Trophoblast cell (in vitro differentiated cells and primary cell): Measurements from ENCODE around the gene ADCY5. TPM values are rescaled to one million over a fixed set of nuclear protein-coding genes. Genes with fewer than 3 reads are reported as not detected.

Experiments
- DNase-seq, 2 donors: peaks; one replicate each; pipeline ENCODE4 v3.0.0-alpha.2; 2016
- H2AFZ ChIP-seq: 2 replicates; pipeline ENCODE4 v1.6.1; 2013; ENCODE audit warnings: low read length, moderate library complexity, mild to moderate bottlenecking; ENCODE audit not compliant: insufficient read depth, poor library complexity
- H2AK5ac ChIP-seq: 2 replicates; pipeline ENCODE4 v1.6.1; 2013; ENCODE audit warnings: mild to moderate bottlenecking, low read length
- H2BK120ac ChIP-seq: 2 replicates; pipeline ENCODE4 v1.6.1; 2013; ENCODE audit warnings: low read length, mild to moderate bottlenecking, moderate library complexity; ENCODE audit not compliant: insufficient read depth, poor library complexity
- H2BK12ac ChIP-seq: 2 replicates; pipeline ENCODE4 v1.6.1; 2013; ENCODE audit warnings: mild to moderate bottlenecking, low read length, moderate library complexity
- H2BK5ac ChIP-seq: 2 replicates; pipeline ENCODE4 v1.6.1; 2013; ENCODE audit warnings: low read length, low read depth, moderate library complexity, mild to moderate bottlenecking; ENCODE audit not compliant: poor library complexity
- H3K14ac ChIP-seq: 2 replicates; pipeline ENCODE4 v1.6.1; 2013; ENCODE audit warnings: mild to moderate bottlenecking, low read length
- H3K18ac ChIP-seq: 2 replicates; pipeline ENCODE4 v1.6.1; 2013; ENCODE audit warnings: mild to moderate bottlenecking, low read length
- H3K23ac ChIP-seq: 2 replicates; pipeline ENCODE4 v1.6.1; 2013; ENCODE audit warnings: low read length
- H3K27ac ChIP-seq: 2 replicates; pipeline ENCODE4 v1.5.1; 2013; ENCODE audit warnings: low read depth, mild to moderate bottlenecking, inconsistent platforms, low read length, moderate library complexity
- H3K27me3 ChIP-seq: 2 replicates; pipeline ENCODE4 v1.6.1; 2013; ENCODE audit warnings: inconsistent platforms, mild to moderate bottlenecking, low read length, moderate library complexity; ENCODE audit not compliant: insufficient read depth
- H3K36me3 ChIP-seq, 2 experiments: 1 replicate in 1 of 2; 2 replicates in 1 of 2; pipeline ENCODE4 v1.6.1; 2013; ENCODE audit warnings: low read length in 2 of 2, mild to moderate bottlenecking in 2 of 2, moderate library complexity in 1 of 2; ENCODE audit not compliant: insufficient read depth in 2 of 2, control insufficient read depth in 1 of 2
- H3K4ac ChIP-seq: 2 replicates; pipeline ENCODE4 v1.6.1; 2013; ENCODE audit warnings: low read depth, mild to moderate bottlenecking, low read length, moderate library complexity
- H3K4me1 ChIP-seq, 2 experiments: 1 replicate in 1 of 2; 2 replicates in 1 of 2; pipeline ENCODE4 v1.6.1; 2013; ENCODE audit warnings: low read length in 2 of 2, mild to moderate bottlenecking in 2 of 2, moderate library complexity in 1 of 2; ENCODE audit not compliant: insufficient read depth in 2 of 2, control insufficient read depth in 1 of 2
- H3K4me2 ChIP-seq: 2 replicates; pipeline ENCODE4 v1.6.1; 2013; ENCODE audit warnings: inconsistent platforms, mild to moderate bottlenecking, low read length, moderate library complexity
- H3K4me3 ChIP-seq: 2 replicates; pipeline ENCODE4 v1.5.1; 2013; ENCODE audit warnings: mild to moderate bottlenecking, low read depth, low read length, inconsistent platforms
- H3K79me1 ChIP-seq: one replicate; pipeline ENCODE4 v1.6.1; 2013; ENCODE audit warnings: low read length
- H3K79me2 ChIP-seq: 2 replicates; pipeline ENCODE4 v1.6.1; 2013; ENCODE audit warnings: low read length, mild to moderate bottlenecking; ENCODE audit not compliant: control insufficient read depth, insufficient read depth, poor library complexity
- H3K9ac ChIP-seq: 2 replicates; pipeline ENCODE4 v1.6.1; 2013; ENCODE audit warnings: mild to moderate bottlenecking, low read length
- H3K9me3 ChIP-seq: 2 replicates; pipeline ENCODE4 v1.6.1; 2013; ENCODE audit warnings: low read depth, mild to moderate bottlenecking, control low read depth, inconsistent platforms, low read length; ENCODE audit not compliant: insufficient read depth
- H4K12ac ChIP-seq: 2 replicates; pipeline ENCODE4 v1.6.1; 2013; ENCODE audit warnings: low read depth, mild to moderate bottlenecking, low read length, moderate library complexity
- H4K8ac ChIP-seq: 2 replicates; pipeline ENCODE4 v1.6.1; 2013; ENCODE audit warnings: low read depth, mild to moderate bottlenecking, low read length, moderate library complexity
- H4K91ac ChIP-seq: one replicate; pipeline ENCODE4 v1.6.1; 2013; ENCODE audit warnings: low read depth, mild to moderate bottlenecking, low read length, moderate library complexity
- WGBS: extraction: QIAGEN DNeasy Blood & Tissue Kit; methylation state at CpG from one replicate; pipeline ENCODE4 v1.1.7; 2013; ENCODE audit warnings: missing lambda C conversion rate; ENCODE audit not compliant: insufficient read length, insufficient coverage; ENCODE audit errors: extremely low coverage; 5-methylcytosine and 5-hydroxymethylcytosine counted together
- polyA plus RNA-seq: library from polyadenylated mRNA; stranded (reverse); fragments of 200-250 nt; gene quantifications from 2 replicates; pipeline ENCODE4 v1.2.3, GENCODE V29; 2013

The ADCY5 gene
- 8.2 and 9.9 TPM in 2 replicates for polyA plus RNA-seq

DNA sequence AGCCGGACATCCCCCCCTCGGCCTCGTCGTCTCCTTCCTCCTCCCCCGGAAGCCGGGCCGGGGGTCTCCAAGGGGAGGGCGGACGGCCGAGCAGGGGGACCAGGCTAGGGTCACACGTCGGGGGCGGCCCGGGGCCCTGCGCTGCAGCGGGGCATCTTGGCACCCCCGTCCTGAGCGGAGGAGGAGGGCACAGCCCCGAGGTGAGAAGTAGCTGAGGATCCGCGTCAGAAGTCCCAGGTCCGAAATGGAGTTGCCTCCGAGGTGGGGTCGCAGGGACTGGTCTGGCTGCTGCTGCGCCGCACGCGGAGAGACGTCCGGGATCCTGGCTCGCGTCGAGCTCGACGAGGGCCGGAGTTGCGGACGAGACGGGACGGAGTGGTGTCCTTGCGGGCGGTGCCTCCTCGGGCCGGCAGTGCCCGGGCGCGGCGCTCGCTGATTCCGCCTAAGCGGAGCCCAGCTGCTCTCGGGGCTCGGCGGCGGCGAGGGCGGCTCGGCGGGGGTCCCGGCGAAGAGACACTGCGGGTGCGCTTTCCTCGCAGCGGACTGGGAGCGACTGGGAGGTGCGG, at the start of gene ADCY5:
Gene ADCY5 (minus strand): TSS at position 555 of the 566 bp plus-strand sequence. CDS start 545 bp downstream, at position 10.
- Histone ChIP-seq H3K36me3 (no peaks in the 10 kb centered on the region), H3K27me3 (peaks cover 39% of the 10 kb centered on the region), H3K9me3 (peaks cover 2% of the 10 kb centered on the region), H2AFZ (peak within 1 kb of the TSS; percentile 25), H4K8ac (peak within 1 kb of the TSS; percentile 52), H3K9ac (no peak within 1 kb of the TSS), H3K27ac (no peak within 1 kb of the TSS), H3K23ac (no peak within 1 kb of the TSS), H3K4me1 (peaks cover 7 to 13% of the 10 kb centered on the region in 2 experiments), H3K79me1 (peaks cover 2% of the 10 kb centered on the region), H3K79me2 (no peaks in the 10 kb centered on the region), H2BK12ac (peak within 1 kb of the TSS; percentile 38), H2BK5ac (no peak within 1 kb of the TSS), H3K4ac (no peak within 1 kb of the TSS), H3K4me3 (peak within 1 kb of the TSS; percentile 59), H4K91ac (peak within 1 kb of the TSS; percentile 40), H4K12ac (no peak within 1 kb of the TSS), H3K18ac (peak within 1 kb of the TSS; percentile 8), H2AK5ac (no peak within 1 kb of the TSS), H2BK120ac (no peak within 1 kb of the TSS), H3K14ac (no peak within 1 kb of the TSS), H3K4me2 (peak within 1 kb of the TSS; percentile 98)
- DNase-seq: peak in 1 of 2 donors; percentile 19
- WGBS: no CpG with 5 or more reads among the region's 67 CpGs

DNA sequence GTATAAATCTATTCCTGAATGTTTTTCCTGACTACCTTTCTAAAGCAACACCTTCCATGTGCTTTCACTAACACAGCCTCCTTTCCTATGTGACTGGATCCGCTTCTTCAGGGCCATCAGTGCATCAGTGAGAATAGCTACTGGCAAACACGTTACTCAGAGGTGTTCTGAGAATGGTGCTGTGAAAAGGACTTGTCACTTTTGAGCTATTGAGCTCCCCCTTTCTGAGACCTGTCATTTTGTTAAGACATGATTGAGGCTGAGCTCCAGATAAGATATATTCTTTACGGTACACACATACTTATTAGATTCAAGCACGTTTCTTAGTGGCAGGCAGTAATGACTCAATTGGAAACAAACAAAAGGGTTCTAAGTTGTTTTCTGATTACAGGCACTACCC, 45.0 kb upstream of the ADCY5 start:
- no peaks in the 10 kb centered on the region for H3K9me3 ChIP-seq
- no peaks in the 10 kb centered on the region for H3K27me3 ChIP-seq
- no peaks in the 10 kb centered on the region for H3K79me2 ChIP-seq
- no peak overlapping the region for H3K18ac ChIP-seq
- H3K9ac ChIP-seq: no peak overlapping the region
- H3K4ac ChIP-seq: no peak overlapping the region
- no peaks in the 10 kb centered on the region for H3K79me1 ChIP-seq
- no peak overlapping the region for H4K8ac ChIP-seq
- no peak overlapping the region for H3K23ac ChIP-seq
- H2BK5ac ChIP-seq: no peak overlapping the region
- H3K4me1 ChIP-seq: no peaks in the 10 kb centered on the region
- no peak overlapping the region for H4K12ac ChIP-seq
- no peak overlapping the region for H2BK120ac ChIP-seq
- DNase-seq: no peak
- peaks cover 24 to 34% of the 10 kb centered on the region in 2 experiments for H3K36me3 ChIP-seq
- no peak overlapping the region for H4K91ac ChIP-seq
- no CpG with 5 or more reads among the region's 4 CpGs for WGBS
- H3K4me3 ChIP-seq: no peak overlapping the region
- no peak overlapping the region for H2AFZ ChIP-seq
- H2AK5ac ChIP-seq: no peak overlapping the region
- H3K14ac ChIP-seq: no peak overlapping the region
- H3K27ac ChIP-seq: no peak overlapping the region
- H2BK12ac ChIP-seq: no peak overlapping the region
- no peak overlapping the region for H3K4me2 ChIP-seq

DNA sequence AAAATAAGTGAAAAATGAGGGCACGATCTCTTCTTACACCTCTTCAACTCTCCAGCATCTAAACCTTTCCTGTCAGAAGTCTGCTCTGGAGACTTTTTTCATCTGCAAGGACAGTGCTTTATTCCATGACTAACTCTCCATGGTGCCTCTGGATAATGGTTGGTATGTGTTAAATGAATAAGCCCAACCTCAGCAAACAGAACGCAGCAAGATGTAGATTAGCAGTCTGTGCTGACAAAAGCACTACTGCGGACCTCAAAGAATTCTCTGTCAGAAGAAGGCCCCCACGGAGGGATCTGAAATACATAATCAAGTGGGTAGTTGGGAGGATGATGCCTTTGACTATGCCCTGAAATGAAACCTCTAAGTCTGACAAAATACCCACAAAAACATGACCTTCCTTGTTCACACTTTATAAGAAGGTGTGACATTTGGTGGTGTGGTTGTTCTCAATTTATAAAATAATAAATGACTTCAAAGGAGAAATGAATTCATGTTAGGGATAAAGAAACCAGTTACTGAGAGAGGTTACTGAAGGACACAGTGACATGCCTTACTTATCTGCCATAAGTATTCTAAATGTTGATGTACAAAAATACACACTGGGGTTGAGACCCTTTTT, 43.2 kb upstream of the ADCY5 start:
- Histone ChIP-seq H2AK5ac (no peak overlapping the region), H2BK5ac (no peak overlapping the region), H4K8ac (no peak overlapping the region), H3K27me3 (no peaks in the 10 kb centered on the region), H3K14ac (no peak overlapping the region), H3K4me2 (no peak overlapping the region), H3K4ac (no peak overlapping the region), H3K79me2 (no peaks in the 10 kb centered on the region), H2BK120ac (no peak overlapping the region), H4K91ac (no peak overlapping the region), H3K9me3 (no peaks in the 10 kb centered on the region), H3K4me3 (no peak overlapping the region), H3K18ac (no peak overlapping the region), H3K9ac (peak overlapping the region; percentile 28), H3K27ac (no peak overlapping the region), H3K36me3 (peaks cover 15 to 22% of the 10 kb centered on the region in 2 experiments), H3K79me1 (no peaks in the 10 kb centered on the region), H2AFZ (no peak overlapping the region), H4K12ac (no peak overlapping the region), H3K23ac (no peak overlapping the region), H2BK12ac (no peak overlapping the region), H3K4me1 (no peaks in the 10 kb centered on the region)
- no CpG with 5 or more reads among the region's 4 CpGs for WGBS
- no peak for DNase-seq

DNA sequence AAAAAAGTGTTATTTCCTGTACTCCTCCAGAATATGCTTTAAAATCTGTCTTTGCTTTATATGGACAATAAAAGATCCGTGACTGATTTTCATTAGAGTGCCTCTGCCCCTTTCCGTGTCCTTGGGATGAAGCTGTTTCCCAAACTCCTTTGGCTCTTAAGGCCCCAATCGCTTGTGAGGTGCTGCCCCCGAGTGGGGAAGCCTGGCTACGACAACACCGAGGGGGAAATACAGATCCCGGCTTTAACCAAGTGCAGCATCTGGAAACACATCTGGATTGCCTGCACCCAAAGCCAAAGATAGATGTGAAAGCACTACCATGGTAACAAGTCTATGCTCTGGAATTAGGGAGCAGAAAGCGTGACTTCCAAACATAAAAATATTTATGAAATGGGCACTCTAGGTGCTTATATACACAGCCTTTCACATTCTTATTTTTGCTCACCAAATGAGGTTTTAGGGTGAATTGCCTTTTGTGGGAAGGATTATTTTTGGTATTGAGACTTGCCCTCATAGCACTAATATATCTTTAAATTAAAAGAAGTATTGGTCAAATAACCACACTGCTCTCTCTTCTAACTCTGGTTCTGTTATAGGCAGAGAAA, 40.6 kb upstream of the ADCY5 start:
- no peaks in the 10 kb centered on the region for H3K9me3 ChIP-seq
- no peaks in the 10 kb centered on the region for H3K79me2 ChIP-seq
- no peak overlapping the region for H3K9ac ChIP-seq
- no peak overlapping the region for H3K27ac ChIP-seq
- H2AFZ ChIP-seq: no peak overlapping the region
- no peak overlapping the region for H3K4me2 ChIP-seq
- no peak overlapping the region for H2BK120ac ChIP-seq
- no peak overlapping the region for H4K12ac ChIP-seq
- no peak overlapping the region for H2AK5ac ChIP-seq
- no peak overlapping the region for H2BK12ac ChIP-seq
- H3K27me3 ChIP-seq: no peaks in the 10 kb centered on the region
- no peak overlapping the region for H3K4me3 ChIP-seq
- no peaks in the 10 kb centered on the region for H3K4me1 ChIP-seq
- H3K4ac ChIP-seq: no peak overlapping the region
- H2BK5ac ChIP-seq: no peak overlapping the region
- H3K79me1 ChIP-seq: no peaks in the 10 kb centered on the region
- H3K36me3 ChIP-seq: peaks cover 8 to 12% of the 10 kb centered on the region in 2 experiments
- no peak overlapping the region for H3K14ac ChIP-seq
- no peak overlapping the region for H4K91ac ChIP-seq
- DNase-seq: peak; percentile 57 to 79
- no peak overlapping the region for H3K18ac ChIP-seq
- no peak overlapping the region for H4K8ac ChIP-seq
- no CpG with 5 or more reads among the region's 8 CpGs for WGBS
- H3K23ac ChIP-seq: no peak overlapping the region
